Measurements from ENCODE around the gene GJA10. TPM values are rescaled to one million over a fixed set of nuclear protein-coding genes. Genes with fewer than 3 reads are reported as not detected.
A peak's percentile ranks its signal among the peaks of the same experiment; 100 is the strongest.
"Not testable (repeated sequence)": the region's sequence is repeated elsewhere in the genome, so short reads cannot be mapped to it uniquely, and the experiment has no call there.

The GJA10 gene
- total and polyA plus RNA-seq, 3 experiments from 2014 or later, result not detected

DNA sequence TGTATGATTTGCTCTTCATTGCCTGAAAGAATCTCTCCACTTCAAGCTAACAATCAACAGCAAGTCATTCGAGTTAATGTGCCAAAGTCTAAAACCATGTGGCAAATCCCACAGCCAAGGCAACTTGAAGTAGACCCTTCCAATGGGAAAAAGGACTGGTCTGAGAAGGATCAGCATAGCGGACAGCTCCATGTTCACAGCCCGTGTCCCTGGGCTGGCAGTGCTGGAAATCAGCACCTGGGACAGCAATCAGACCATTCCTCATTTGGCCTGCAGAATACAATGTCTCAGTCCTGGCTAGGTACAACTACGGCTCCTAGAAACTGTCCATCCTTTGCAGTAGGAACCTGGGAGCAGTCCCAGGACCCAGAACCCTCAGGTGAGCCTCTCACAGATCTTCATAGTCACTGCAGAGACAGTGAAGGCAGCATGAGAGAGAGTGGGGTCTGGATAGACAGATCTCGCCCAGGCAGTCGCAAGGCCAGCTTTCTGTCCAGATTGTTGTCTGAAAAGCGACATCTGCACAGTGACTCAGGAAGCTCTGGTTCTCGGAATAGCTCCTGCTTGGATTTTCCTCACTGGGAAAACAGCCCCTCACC lies 1.1 kb downstream of the GJA10 start:
- Mint-ChIP-seq H3K27me3 (peaks cover 32 to 60% of the 10 kb centered on the region in 2 donors), H3K36me3 (no peaks in the 10 kb centered on the region), H3K27ac (no peak overlapping the region), H3K4me3 (no peak overlapping the region), H3K4me1 (no peaks in the 10 kb centered on the region), H3K9me3 (no peaks in the 10 kb centered on the region)
- Histone ChIP-seq H3K36me3 (ENCODE audit: insufficient read depth, low read length) (no peaks in the 10 kb centered on the region), H3K27me3 (ENCODE audit: insufficient read depth, low read length, poor library complexity, severe bottlenecking) (no peaks in the 10 kb centered on the region), H3K4me1 (ENCODE audit: insufficient read depth, low read length) (no peaks in the 10 kb centered on the region), H3K4me3 (ENCODE audit: low read length) (no peak overlapping the region), H3K9me3 (ENCODE audit: low read length) (no peaks in the 10 kb centered on the region), H3K27ac (ENCODE audit: low read depth, low read length) (no peak overlapping the region)
- ChIA-PET POLR2A (no interaction called here), CTCF (no interaction called here)
- DNase-seq, result no peak

DNA sequence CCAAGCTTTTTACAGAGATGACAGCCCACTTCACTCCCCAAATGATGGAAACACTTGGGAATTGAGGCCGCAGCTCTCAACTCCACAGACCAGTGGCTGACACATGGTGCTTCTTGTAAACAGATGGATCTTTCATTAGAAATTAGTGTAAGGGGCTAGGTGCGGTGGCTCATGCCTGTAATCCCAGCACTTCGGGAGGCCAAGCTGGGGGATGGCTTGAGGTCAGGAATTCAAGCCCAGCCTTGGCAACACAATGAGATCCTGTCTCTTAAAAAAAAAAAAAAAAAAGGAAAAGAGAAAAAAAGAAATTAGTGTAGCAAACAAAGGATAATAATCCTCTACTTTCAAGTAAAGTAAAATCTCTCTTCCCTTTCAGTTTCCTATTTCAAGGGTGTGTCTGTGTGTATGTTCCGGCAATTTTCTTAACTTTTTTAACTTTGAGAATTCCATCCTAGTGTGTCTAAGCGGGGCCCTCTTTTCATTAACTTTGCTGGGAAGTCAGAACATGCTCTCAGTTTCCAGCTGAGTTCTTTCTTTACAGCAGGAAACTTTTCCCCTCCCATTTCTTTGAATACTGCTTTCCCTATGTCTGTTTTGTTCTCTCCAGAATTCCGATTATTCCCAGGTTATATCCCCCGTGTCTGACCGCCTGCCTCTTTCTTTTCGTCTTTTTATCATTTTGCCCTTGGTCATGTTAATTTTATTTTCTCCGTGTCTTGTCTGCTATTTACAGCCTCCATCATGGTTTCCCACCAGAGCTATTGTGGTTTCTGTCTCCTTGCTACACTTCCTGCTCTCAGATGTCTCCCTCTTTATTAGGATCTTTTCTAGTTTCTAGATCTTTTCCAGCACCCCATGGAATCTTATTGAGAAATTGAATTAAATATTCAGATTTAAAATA lies 16.0 kb downstream of the GJA10 start:
- H3K36me3 ChIP-seq (ENCODE audit: insufficient read depth, low read length); H3K9me3 Mint-ChIP-seq; H3K27me3 ChIP-seq (ENCODE audit: insufficient read depth, low read length, poor library complexity, severe bottlenecking); H3K9me3 ChIP-seq (ENCODE audit: low read length); H3K4me1 Mint-ChIP-seq; H3K27ac ChIP-seq (ENCODE audit: low read depth, low read length); DNase-seq; POLR2A ChIA-PET; H3K4me3 ChIP-seq (ENCODE audit: low read length); CTCF ChIA-PET; H3K4me1 ChIP-seq (ENCODE audit: insufficient read depth, low read length): not testable (repeated sequence)
- peak overlapping the region in 1 of 8 donors; percentile 51 for H3K27ac Mint-ChIP-seq
- H3K4me3 Mint-ChIP-seq, result peak overlapping the region in 1 of 7 donors; percentile 15
- peaks cover 3 to 28% of the 10 kb centered on the region in 2 donors for H3K27me3 Mint-ChIP-seq
- H3K36me3 Mint-ChIP-seq, result peaks cover 0 to 11% (median 0%) of the 10 kb centered on the region in 3 donors

DNA sequence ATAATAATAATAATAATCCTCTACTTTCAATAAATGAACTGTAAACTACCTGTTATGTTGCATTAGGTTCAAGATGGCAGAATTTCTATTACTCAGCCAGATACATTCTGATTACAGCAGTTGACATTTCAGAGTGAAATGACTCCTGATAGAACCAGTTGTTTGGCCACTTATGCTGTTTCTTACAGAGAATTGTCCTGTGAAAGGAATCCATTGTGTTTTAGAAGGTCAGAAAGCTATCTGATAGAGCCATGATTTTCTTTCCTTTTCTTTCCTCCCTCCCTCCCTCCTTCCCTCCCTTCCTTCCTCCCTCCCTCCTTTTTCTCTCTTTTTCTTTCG lies 16.6 kb downstream of the GJA10 start:
- DNase-seq, result no peak
- Mint-ChIP-seq H3K36me3 (peaks cover 0 to 15% (median 0%) of the 10 kb centered on the region in 3 donors), H3K27me3 (peaks cover 3 to 33% of the 10 kb centered on the region in 2 donors), H3K27ac (no peak overlapping the region), H3K9me3 (peaks cover 7 to 12% (median 8%) of the 10 kb centered on the region in 5 donors), H3K4me3 (no peak overlapping the region), H3K4me1 (peaks cover 0 to 4% (median 3%) of the 10 kb centered on the region in 3 donors)
- Histone ChIP-seq H3K4me3 (ENCODE audit: low read length) (no peak overlapping the region), H3K27ac (ENCODE audit: low read depth, low read length) (no peak overlapping the region), H3K27me3 (ENCODE audit: insufficient read depth, low read length, poor library complexity, severe bottlenecking) (no peaks in the 10 kb centered on the region), H3K36me3 (ENCODE audit: insufficient read depth, low read length) (no peaks in the 10 kb centered on the region), H3K9me3 (ENCODE audit: low read length) (no peaks in the 10 kb centered on the region), H3K4me1 (ENCODE audit: insufficient read depth, low read length) (no peaks in the 10 kb centered on the region)
- ChIA-PET POLR2A (no interaction called here), CTCF (no interaction called here)

DNA sequence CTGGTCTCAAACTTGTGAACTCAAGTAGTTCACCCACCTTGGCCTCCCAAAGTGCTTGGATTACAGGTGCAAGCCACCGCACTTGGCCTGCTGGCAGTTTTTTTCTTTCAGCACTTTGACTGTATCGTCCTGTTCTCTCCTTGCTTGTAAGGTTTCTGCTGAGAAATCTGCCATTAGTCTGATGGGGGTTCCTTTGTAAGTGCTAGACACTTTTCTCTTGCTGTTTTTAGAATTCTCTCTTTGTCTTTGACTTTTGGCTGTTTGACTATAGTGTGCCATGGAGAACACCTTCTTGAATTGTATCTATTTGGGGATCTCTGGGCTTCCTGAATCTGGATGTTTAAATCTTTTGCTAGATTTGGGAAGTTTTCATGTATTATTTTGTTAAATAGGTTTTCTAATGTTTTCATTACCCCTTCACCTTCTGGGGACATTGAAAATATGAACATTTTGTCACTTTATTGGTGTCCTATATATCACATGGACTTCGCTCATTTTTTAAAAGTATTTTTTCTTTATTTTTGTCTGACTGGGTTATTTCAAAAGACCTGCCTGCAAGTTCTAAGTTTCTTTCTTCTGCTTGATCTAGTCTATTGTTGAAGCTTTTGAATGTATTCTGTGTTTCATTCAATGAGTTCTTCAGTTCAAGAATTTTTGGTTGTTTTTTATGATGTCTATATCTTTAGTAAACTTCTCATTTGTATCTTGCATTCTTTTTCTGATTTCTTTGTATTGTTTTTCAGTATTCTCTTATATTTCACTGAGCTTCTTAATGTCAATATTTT lies 22.1 kb downstream of the GJA10 start:
- Mint-ChIP-seq H3K27ac (no peak overlapping the region), H3K4me1 (no peaks in the 10 kb centered on the region), H3K27me3 (peaks cover 3 to 34% of the 10 kb centered on the region in 2 donors), H3K9me3 (peaks cover 16 to 24% (median 20%) of the 10 kb centered on the region in 5 donors), H3K4me3 (no peak overlapping the region), H3K36me3 (peaks cover 2 to 23% (median 7%) of the 10 kb centered on the region in 3 donors)
- Histone ChIP-seq H3K27ac (ENCODE audit: low read depth, low read length) (no peak overlapping the region), H3K9me3 (ENCODE audit: low read length) (peaks cover 4% of the 10 kb centered on the region), H3K36me3 (ENCODE audit: insufficient read depth, low read length) (no peaks in the 10 kb centered on the region), H3K4me3 (ENCODE audit: low read length) (no peak overlapping the region), H3K4me1 (ENCODE audit: insufficient read depth, low read length) (no peaks in the 10 kb centered on the region), H3K27me3 (ENCODE audit: insufficient read depth, low read length, poor library complexity, severe bottlenecking) (no peaks in the 10 kb centered on the region)
- DNase-seq, result no peak
- POLR2A ChIA-PET, result no interaction called here
- CTCF ChIA-PET, result no interaction called here

DNA sequence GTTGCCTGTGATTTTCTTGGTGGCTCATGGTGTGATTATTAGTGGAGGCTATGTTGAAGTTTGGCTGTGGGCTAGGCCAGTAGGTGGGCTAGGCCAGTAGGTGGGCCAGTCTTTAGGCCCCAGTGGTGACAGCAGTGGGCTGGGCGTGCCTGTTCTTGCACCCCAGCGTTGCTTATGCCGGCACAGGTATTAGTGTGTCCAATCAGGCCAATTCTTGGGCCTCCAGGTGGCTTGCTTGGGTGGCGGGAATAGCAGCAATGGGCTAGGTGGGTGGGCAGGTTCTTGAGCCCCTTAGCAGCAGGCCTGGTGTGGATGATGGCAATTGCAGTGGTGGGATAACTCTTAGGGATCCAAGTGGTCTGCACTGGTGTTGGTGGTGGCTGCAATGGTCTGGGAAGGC lies 22.9 kb downstream of the GJA10 start:
- H3K27me3 Mint-ChIP-seq, result peaks cover 4 to 34% of the 10 kb centered on the region in 2 donors
- H3K4me1 Mint-ChIP-seq, result no peaks in the 10 kb centered on the region
- Histone ChIP-seq H3K9me3 (ENCODE audit: low read length) (peaks cover 4% of the 10 kb centered on the region), H3K4me1 (ENCODE audit: insufficient read depth, low read length) (no peaks in the 10 kb centered on the region), H3K4me3 (ENCODE audit: low read length) (no peak overlapping the region), H3K36me3 (ENCODE audit: insufficient read depth, low read length) (no peaks in the 10 kb centered on the region), H3K27ac (ENCODE audit: low read depth, low read length) (no peak overlapping the region), H3K27me3 (ENCODE audit: insufficient read depth, low read length, poor library complexity, severe bottlenecking) (no peaks in the 10 kb centered on the region)
- no peak overlapping the region for H3K4me3 Mint-ChIP-seq
- DNase-seq, result no peak
- H3K36me3 Mint-ChIP-seq, result peaks cover 2 to 23% (median 7%) of the 10 kb centered on the region in 3 donors
- H3K9me3 Mint-ChIP-seq, result peaks cover 16 to 24% (median 20%) of the 10 kb centered on the region in 5 donors
- no peak overlapping the region for H3K27ac Mint-ChIP-seq
- ChIA-PET CTCF (no interaction called here), POLR2A (no interaction called here)

DNA sequence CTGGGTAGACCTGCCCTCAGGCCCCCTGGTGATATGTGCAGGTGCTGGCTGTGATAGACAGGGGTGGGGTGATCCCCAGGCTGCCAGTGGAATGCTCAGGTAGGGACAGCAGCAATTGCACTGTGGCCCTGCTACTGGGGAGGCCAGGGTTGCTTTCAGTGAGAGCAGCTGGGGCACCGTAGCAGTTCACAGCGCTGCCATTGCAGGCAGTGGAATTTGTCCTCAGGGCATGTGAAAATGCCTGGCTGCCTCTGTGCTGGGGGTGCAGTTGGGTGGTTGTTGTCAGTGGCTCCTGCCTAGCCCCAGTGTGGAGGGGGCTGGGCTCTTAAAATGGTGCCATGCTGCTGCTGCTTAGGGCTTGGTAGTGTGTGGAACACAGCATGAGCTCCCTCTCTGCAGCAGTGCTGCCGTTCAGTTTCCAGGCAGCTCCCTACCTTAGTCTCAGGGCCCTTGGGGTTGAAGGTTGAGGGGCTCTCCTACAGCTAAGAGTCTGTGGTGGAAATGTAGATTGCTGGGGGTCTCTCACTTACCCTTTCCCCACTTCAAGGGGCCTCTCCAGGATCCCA lies 23.6 kb downstream of the GJA10 start:
- DNase-seq, result no peak
- Histone ChIP-seq H3K4me1 (ENCODE audit: insufficient read depth, low read length) (no peaks in the 10 kb centered on the region), H3K27ac (ENCODE audit: low read depth, low read length) (no peak overlapping the region), H3K36me3 (ENCODE audit: insufficient read depth, low read length) (no peaks in the 10 kb centered on the region), H3K27me3 (ENCODE audit: insufficient read depth, low read length, poor library complexity, severe bottlenecking) (no peaks in the 10 kb centered on the region), H3K9me3 (ENCODE audit: low read length) (peaks cover 4% of the 10 kb centered on the region), H3K4me3 (ENCODE audit: low read length) (no peak overlapping the region)
- ChIA-PET POLR2A (no interaction called here), CTCF (interaction anchor here (0.9 kb wide), 1 partner anchor 563 kb away, joined by 3 read pairs; no protein-coding TSS in a partner anchor)
- Mint-ChIP-seq H3K4me1 (no peaks in the 10 kb centered on the region), H3K36me3 (peaks cover 2 to 23% (median 7%) of the 10 kb centered on the region in 3 donors), H3K27ac (no peak overlapping the region), H3K9me3 (peaks cover 16 to 24% (median 20%) of the 10 kb centered on the region in 5 donors), H3K4me3 (no peak overlapping the region), H3K27me3 (peaks cover 7 to 34% of the 10 kb centered on the region in 2 donors)

DNA sequence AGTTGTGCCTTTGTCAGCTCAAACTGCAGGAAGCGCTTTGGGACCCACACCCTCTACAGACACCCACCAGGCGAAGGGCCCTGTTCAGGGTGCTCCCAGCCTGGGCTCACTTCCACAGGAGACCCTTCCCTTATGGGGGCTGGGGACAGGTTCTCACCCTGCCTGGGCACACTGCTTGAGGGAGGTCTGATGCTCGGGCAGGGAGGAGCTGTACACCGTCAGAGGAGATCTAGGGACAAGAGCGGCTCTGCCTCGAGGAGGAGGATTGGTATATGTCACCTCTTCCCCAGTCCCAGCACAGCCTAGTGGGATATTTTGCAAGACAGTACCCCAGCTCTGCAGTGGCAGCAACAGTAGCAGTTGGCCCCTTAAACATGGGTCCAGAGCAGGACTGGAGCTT lies 26.9 kb downstream of the GJA10 start:
- ChIA-PET CTCF (interaction anchor here (2.0 kb wide), 1 partner anchor 10 kb away, joined by 5 read pairs; no protein-coding TSS in a partner anchor), POLR2A (no interaction called here)
- peaks cover under 1 to 14% (median 5%) of the 10 kb centered on the region in 3 donors for H3K36me3 Mint-ChIP-seq
- no peak overlapping the region for H3K27ac ChIP-seq (ENCODE audit: low read depth, low read length)
- DNase-seq, result no peak
- H3K4me1 Mint-ChIP-seq, result peaks cover 7 to 9% (median 7%) of the 10 kb centered on the region in 3 donors
- peaks cover 6 to 15% of the 10 kb centered on the region in 2 donors for H3K27me3 Mint-ChIP-seq
- H3K4me3 Mint-ChIP-seq, result no peak overlapping the region
- no peak overlapping the region for H3K27ac Mint-ChIP-seq
- H3K9me3 ChIP-seq (ENCODE audit: low read length), result peaks cover 4% of the 10 kb centered on the region
- no peak overlapping the region for H3K4me3 ChIP-seq (ENCODE audit: low read length)
- no peaks in the 10 kb centered on the region for H3K4me1 ChIP-seq (ENCODE audit: insufficient read depth, low read length)
- H3K27me3 ChIP-seq (ENCODE audit: insufficient read depth, low read length, poor library complexity, severe bottlenecking), result no peaks in the 10 kb centered on the region
- no peaks in the 10 kb centered on the region for H3K36me3 ChIP-seq (ENCODE audit: insufficient read depth, low read length)
- peaks cover 9 to 14% (median 11%) of the 10 kb centered on the region in 5 donors for H3K9me3 Mint-ChIP-seq

All from CD8-positive, alpha-beta memory T cell (primary cell).